NCI-H82 (cell line): ENCODE results near the gene KIAA0408.
"Not testable (repeated sequence)": the region's sequence is repeated elsewhere in the genome, so short reads cannot be mapped to it uniquely, and the experiment has no call there.

ENCODE experiments used
- DNase-seq: peaks from one replicate; lab custom pipeline; 2025; lab: John Stamatoyannopoulos, UW

KIAA0408 gene

GRCh38 chr6:127463056-127463455 lies 3.9 kb upstream of the KIAA0408 start:
- no peak for DNase-seq

- peak; percentile 9 for DNase-seq
Observed at GRCh38 chr6:127462376-127462775, 3.2 kb upstream of the KIAA0408 start.

GRCh38 chr6:127460465-127460864 lies 1.3 kb upstream of the KIAA0408 start:
- DNase-seq, result no peak

- DNase-seq, result peak; percentile 29
Observed at GRCh38 chr6:127458817-127459216, 372 bp downstream of the KIAA0408 start.

GRCh38 chr6:127458222-127458621 lies 967 bp downstream of the KIAA0408 start:
- DNase-seq, result no peak

- DNase-seq, result no peak
Observed at GRCh38 chr6:127457456-127458064, 1.6 kb downstream of the KIAA0408 start.

- no peak for DNase-seq
Observed at GRCh38 chr6:127456465-127456864, 2.7 kb downstream of the KIAA0408 start.

GRCh38 chr6:127453845-127454619 lies 5.2 kb downstream of the KIAA0408 start:
- no peak for DNase-seq

- no peak for DNase-seq
Observed at GRCh38 chr6:127452803-127453202, 6.4 kb downstream of the KIAA0408 start.

GRCh38 chr6:127451388-127451787 lies 7.8 kb downstream of the KIAA0408 start:
- no peak for DNase-seq

- DNase-seq, result no peak
Observed at GRCh38 chr6:127447780-127448179, 11.4 kb downstream of the KIAA0408 start.

- no peak for DNase-seq
Observed at GRCh38 chr6:127446356-127446755, 12.8 kb downstream of the KIAA0408 start.

GRCh38 chr6:127441881-127442280 lies 17.3 kb downstream of the KIAA0408 start:
- no peak for DNase-seq

GRCh38 chr6:127439718-127440117 lies 19.5 kb downstream of the KIAA0408 start:
- DNase-seq, result no peak

- peak; percentile 21 for DNase-seq
Observed at GRCh38 chr6:127436578-127437110, 22.5 kb downstream of the KIAA0408 start.

- peak; percentile 77 for DNase-seq
Observed at GRCh38 chr6:127435626-127436220, 23.5 kb downstream of the KIAA0408 start.

- DNase-seq, result no peak
Observed at GRCh38 chr6:127434651-127435050, 24.5 kb downstream of the KIAA0408 start.

GRCh38 chr6:127428562-127428961 lies 30.6 kb downstream of the KIAA0408 start:
- not testable (repeated sequence) for DNase-seq

- no peak for DNase-seq
Observed at GRCh38 chr6:127423921-127424320, 35.3 kb downstream of the KIAA0408 start.

- not testable (repeated sequence) for DNase-seq
Observed at GRCh38 chr6:127421164-127421563, 38.0 kb downstream of the KIAA0408 start.

- DNase-seq, result peak; percentile 85
Observed at GRCh38 chr6:127420556-127420955, 38.6 kb downstream of the KIAA0408 start.

GRCh38 chr6:127415096-127415495 lies 44.1 kb downstream of the KIAA0408 start:
- no peak for DNase-seq

- peak; percentile 23 for DNase-seq
Observed at GRCh38 chr6:127413123-127413522, 46.1 kb downstream of the KIAA0408 start.
